Raji (cell line): Measurements from ENCODE around the gene SUN1.

Experiments used
- POLR2A ChIP-seq: IDR thresholded peaks from 2 replicates; pipeline ENCODE4 v1.6.1; 2011; ENCODE audit warnings: low read depth, low read length, control low read depth; ENCODE audit not compliant: insufficient read depth

SUN1 gene

DNA sequence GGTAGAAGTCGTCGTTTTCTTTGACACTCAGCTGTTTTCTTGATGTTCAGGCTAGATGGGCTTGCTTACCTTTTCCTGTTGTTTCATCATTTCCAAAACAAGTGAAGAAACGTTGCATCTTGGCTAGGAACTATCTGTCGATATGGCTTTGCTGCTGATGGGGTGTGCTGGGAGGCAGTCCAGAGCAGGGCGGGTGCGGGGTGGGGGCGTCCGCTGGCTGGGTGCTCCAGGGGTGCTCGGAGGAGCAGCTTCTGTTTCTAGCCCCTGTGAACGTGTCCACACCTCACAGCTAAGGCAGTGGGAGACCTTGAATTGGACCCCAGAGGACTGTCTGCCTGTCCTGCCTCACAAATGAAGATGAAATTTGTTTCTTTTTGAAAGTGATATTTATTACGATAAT lies 7.6 kb upstream of the SUN1 start:
- TF ChIP-seq POLR2A, result no peak

DNA sequence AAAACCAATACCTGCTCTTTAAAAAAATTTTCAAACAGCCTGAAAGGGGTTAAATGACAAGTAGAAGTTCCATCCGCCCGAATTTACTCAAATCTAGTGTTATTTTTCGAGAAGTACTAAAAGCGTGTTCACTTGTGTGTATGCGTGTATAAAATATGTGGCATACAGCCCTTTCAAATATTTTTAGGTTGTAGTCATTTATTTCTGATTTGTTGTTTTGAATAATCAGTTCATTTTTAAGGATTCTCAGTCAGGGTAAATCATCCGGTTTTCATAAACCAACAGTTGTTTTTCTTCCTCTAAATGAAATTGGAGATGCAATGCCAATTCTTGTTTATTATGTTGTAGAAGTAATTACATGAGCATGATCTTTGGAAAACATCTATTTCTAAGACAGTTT lies 6.9 kb upstream of the SUN1 start:
- no peak for TF ChIP-seq POLR2A

DNA sequence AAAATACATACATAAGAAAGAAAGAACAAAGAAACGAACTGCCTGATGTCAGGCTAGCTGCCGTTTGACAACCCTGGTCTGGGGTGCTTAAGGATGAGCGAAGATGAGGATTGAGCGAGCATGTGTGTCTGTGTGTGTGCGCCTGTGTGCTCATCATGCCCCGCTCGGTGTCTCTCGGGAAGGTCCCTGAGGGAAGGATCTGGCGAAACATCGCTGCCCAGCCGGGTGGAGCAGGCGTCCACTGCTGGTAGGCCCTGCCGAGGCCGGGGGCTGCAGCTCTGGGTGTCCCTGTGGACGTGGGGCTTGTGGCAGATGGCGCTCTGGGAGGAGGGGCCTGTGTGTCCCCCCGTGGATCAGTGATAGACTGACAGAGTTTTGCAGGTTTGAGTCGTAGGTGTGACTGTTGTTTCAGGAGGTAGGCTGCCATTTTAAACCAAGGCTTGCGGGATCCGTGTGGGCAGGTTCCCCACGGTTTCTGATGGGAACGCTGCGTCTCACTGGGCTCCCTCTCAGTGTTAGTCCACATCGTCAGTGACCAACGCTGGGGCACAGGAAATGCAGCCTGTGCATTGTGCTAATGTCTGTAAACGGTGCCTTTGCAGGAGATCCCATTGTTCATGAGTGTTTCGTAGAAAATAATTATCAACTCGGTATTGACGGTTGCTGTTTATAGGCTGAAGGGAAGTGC lies 5.9 kb upstream of the SUN1 start:
- no peak for TF ChIP-seq POLR2A

DNA sequence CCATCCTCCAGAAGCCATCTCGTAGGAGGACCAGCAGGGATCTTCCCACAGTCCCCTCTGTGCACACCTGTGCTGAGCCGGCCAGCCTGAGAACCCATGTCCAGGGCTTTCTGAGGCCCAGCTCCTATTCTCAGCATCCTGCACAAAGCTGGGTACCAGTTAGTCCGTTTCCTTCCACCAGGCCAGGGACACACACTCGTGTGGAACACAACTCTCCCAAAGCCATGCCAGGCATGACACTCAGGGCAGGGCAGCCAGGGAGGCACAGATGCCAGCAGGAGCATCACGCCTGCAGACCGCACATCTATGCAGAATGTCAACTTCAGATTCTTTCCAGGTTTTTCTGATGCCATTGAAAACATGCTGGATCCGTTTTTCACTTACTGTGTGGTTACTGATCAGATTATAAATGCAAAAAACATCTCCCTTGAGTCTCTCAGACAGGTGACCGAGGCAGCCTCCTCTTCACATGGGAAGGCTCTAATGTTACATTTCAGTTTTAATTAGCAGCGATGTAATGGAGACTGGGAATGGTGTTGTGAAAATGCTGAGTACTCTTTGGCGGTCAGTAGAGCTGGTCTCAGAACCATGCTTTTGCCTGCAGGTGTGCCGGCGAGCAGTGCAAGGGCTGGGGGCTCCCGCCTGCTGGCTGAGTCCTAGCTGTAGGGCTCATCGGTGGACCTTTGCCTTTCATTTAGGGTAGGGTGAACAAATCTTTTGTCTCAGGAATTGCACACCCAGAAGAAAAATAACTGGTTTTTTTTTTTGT lies 3.3 kb upstream of the SUN1 start:
- TF ChIP-seq POLR2A, result no peak

- TF ChIP-seq POLR2A, result no peak
These were observed 2.2 kb upstream of the SUN1 start for GRCh38 chr7:830069-830468.

DNA sequence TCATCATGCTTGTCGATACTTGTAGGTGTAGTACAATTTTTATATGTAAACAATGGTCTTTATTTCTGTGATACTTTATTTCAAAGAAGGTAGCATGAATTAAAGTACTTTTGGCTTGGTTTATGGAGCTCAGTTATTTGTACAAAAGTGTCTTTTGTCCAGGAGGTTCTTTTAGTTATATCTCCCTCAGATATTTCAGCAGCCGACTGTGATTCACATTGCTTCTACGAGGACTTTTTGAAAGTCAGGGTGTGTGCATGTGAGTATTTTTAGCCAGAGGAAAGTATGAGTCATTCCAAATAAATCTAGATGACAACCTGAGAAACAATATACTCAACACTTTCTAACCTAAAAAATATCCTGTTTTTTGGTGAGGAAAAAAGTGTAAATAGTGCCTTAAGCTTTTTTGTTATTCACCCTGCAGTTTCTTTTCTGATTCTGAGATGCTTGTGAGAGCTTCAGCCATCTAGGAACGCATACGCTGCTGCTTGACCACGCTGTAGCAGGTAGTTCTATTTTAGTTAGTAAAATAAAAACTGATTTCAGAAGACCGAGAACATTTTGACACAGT lies 595 bp upstream of the SUN1 start:
- TF ChIP-seq POLR2A, result no peak

GRCh38 chr7:832968-833424 lies 720 bp downstream of the SUN1 start:
- TF ChIP-seq POLR2A, result no peak

- TF ChIP-seq POLR2A, result no peak
These were observed 1.5 kb downstream of the SUN1 start for GRCh38 chr7:833601-834258.

GRCh38 chr7:834277-834676 lies 2.0 kb downstream of the SUN1 start:
- TF ChIP-seq POLR2A, result no peak

GRCh38 chr7:835021-835420 lies 2.7 kb downstream of the SUN1 start:
- TF ChIP-seq POLR2A, result no peak

DNA sequence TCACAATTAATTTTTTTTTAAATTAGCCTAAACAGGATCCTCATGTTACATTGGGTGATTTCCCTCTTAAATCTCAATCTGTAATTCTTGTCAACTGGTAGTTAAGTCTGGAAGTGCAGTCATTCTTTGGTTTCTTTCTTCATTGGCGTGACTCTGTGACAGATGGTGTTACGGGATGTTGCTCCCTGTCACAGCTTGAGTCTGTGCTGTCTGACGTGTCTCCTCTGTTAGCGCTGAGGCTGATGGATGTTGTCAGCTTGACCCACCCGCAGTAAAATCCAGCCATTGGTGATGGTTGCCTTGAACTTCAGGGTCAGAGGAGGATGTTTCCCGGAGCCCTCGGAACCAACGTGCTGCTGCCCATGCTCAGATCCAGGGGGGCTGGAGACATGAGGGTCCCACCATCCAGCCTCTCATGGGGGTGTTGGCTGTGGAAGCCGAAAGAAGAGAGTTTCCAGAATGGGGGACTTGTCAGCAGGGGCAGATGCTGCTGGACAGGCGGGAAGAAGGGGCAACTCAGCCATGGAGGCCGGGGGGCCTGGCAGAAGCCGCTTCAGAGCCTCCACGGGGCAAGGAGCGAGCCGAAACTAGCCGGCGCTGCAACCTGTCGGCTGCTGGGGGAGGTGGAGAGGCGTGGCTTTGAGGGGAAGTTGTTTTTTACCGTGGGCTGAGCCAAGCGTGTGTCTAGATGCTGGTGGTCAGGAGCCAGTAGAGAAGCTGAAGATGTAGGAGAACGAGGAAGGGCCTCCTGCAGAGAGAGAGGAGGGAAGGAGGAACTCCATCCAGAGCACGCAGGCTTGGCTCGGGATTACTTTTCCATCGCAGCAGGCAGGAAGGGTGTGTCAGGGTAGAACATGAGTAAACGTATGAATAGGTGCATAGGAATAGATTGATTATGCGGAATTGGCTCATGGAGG lies 3.5 kb downstream of the SUN1 start:
- no peak for TF ChIP-seq POLR2A

- TF ChIP-seq POLR2A, result no peak
These were observed 4.2 kb downstream of the SUN1 start for GRCh38 chr7:836429-836828.

DNA sequence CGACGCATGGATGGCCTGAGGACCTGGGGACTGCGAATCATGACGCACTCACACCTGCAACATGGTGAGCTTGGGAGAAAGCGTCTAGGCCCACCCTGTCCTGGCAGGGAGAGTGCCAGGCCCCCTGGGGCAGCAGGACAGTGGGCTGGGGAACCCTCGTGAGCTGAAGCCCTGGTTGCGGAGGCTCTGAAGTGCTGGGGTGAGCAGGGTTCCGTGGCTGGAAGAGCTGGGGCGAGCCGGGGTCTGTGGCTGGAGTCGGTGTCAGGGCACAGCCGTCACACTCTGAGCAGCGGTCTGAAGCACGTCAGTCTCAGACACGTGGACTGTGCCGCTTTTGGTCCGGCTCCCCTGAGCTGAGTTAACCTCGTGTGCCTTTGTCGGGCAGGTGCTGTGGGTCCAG lies 4.7 kb downstream of the SUN1 start:
- no peak for TF ChIP-seq POLR2A

- no peak for TF ChIP-seq POLR2A
These were observed 7.8 kb downstream of the SUN1 start for GRCh38 chr7:840001-840600.
